Testis (tissue), 3 donors: ENCODE measurements around the gene C11orf24. TPM values are rescaled to one million over a fixed set of nuclear protein-coding genes. Genes with fewer than 3 reads are reported as not detected.
"Not testable (repeated sequence)": the region's sequence is repeated elsewhere in the genome, so short reads cannot be mapped to it uniquely, and the experiment has no call there.

Source experiments
- DNase-seq: peaks from one replicate; pipeline ENCODE4 v3.0.0-alpha.2; 2019
- H3K27ac ChIP-seq, 2 donors: fragments of 200-600 bp; sonication (generic); one replicate each; pipeline ENCODE4 v1.5.1; 2019
- H3K27me3 ChIP-seq: fragments of 200-600 bp; sonication (generic); one replicate; pipeline ENCODE4 v1.5.1; 2019
- H3K36me3 ChIP-seq: fragments of 200-600 bp; sonication (generic); one replicate; pipeline ENCODE4 v1.5.1; 2017; ENCODE audit warnings: low read depth; ENCODE audit errors: missing control alignments
- H3K4me1 ChIP-seq: fragments of 200-600 bp; sonication (generic); one replicate; pipeline ENCODE4 v1.5.1; 2019
- H3K4me3 ChIP-seq, 2 donors: fragments of 200-600 bp; sonication (generic); one replicate each; pipeline ENCODE4 v1.5.1; 2017 to 2019
- H3K9me3 ChIP-seq: fragments of 200-600 bp; sonication (generic); one replicate; pipeline ENCODE4 v1.5.1; 2017
- POLR2A ChIP-seq: fragments of 450-650 bp; IDR thresholded peaks from one replicate; pipeline ENCODE4 v1.6.1; 2017; ENCODE audit warnings: antibody characterized with exemption, mild to moderate bottlenecking, moderate library complexity
- WGBS, 2 donors: methylation state at CpG; one replicate each; pipeline ENCODE4 v1.1.5; 2018; 5-methylcytosine and 5-hydroxymethylcytosine counted together
- intact Hi-C: fragments of 100-400 bp; cut with DNase I; formaldehyde crosslinking; loops from one replicate; pipeline ENCODE4 v1.15.1; 2023; ENCODE audit warnings: low total_unique reads
- polyA plus RNA-seq: library from polyadenylated mRNA; stranded (reverse); fragments of 350-450 nt; fragmentation: Illumina TruSeq; extraction: RNeasy Lipid Tissue Mini Kit (QIAGEN cat#74804); gene quantifications from one replicate; pipeline ENCODE4 v1.2.3, GENCODE V29; 2014; ENCODE audit warnings: low read depth, low replicate concordance; ENCODE audit not compliant: insufficient read depth
- total RNA-seq, 2 donors: library from RNA; depleted of rRNA; stranded (reverse); fragments of >200 nt; gene quantifications; one replicate each; pipeline ENCODE4 v1.2.3, GENCODE V29; 2016
- TF ChIP-seq, protein P1 (sequence below), 3 experiments: fragments of 450-650 bp in 2 of 3; fragments of 200-600 bp in 1 of 3; sonication (generic) in 1 of 3; IDR thresholded peaks; one replicate each; pipeline ENCODE4 v1.5.1; 2016 to 2019; ENCODE audit warnings: antibody characterized with exemption in 3 of 3, mild to moderate bottlenecking in 2 of 3, moderate library complexity in 1 of 3

C11orf24 gene
- total and polyA plus RNA-seq, 3 donors from 2014 or later: 29.6 to 87.7 (median 65.7) TPM

DNA sequence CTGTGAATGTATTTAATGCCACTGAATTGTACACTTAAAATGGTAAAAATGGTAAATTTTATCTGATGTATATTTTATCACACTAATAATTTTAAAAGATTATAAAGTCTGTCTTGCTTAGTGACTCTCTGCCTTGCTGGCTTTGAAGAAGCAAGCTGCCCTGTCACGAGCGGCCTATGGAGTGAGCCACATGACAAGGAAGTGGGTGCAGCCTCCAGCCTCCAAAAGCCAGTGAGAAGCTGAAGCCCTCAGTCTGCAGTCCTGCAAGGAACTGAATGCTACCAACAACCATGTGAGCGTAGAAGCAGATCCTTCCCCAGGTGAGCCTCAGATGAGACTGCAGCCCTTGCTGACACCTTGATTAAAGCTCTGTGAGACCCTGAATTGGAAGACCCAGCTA is 20.0 kb downstream of the C11orf24 start:
- Histone ChIP-seq H3K36me3 (no peaks in the 10 kb centered on the region), H3K9me3 (no peaks in the 10 kb centered on the region), H3K4me1 (peaks cover 12% of the 10 kb centered on the region), H3K4me3 (no peak overlapping the region), H3K27ac (no peak overlapping the region), H3K27me3 (no peaks in the 10 kb centered on the region)
- no peak for DNase-seq
- intact Hi-C loops: no loop called here
- TF ChIP-seq, protein P1, sequence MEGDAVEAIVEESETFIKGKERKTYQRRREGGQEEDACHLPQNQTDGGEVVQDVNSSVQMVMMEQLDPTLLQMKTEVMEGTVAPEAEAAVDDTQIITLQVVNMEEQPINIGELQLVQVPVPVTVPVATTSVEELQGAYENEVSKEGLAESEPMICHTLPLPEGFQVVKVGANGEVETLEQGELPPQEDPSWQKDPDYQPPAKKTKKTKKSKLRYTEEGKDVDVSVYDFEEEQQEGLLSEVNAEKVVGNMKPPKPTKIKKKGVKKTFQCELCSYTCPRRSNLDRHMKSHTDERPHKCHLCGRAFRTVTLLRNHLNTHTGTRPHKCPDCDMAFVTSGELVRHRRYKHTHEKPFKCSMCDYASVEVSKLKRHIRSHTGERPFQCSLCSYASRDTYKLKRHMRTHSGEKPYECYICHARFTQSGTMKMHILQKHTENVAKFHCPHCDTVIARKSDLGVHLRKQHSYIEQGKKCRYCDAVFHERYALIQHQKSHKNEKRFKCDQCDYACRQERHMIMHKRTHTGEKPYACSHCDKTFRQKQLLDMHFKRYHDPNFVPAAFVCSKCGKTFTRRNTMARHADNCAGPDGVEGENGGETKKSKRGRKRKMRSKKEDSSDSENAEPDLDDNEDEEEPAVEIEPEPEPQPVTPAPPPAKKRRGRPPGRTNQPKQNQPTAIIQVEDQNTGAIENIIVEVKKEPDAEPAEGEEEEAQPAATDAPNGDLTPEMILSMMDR (IDR thresholded peaks at IDR 0.05): no peak
- no peak for TF ChIP-seq POLR2A
- 89 to 95% methylated on average over 3 of the region's 3 CpGs for WGBS, 2 donors

DNA sequence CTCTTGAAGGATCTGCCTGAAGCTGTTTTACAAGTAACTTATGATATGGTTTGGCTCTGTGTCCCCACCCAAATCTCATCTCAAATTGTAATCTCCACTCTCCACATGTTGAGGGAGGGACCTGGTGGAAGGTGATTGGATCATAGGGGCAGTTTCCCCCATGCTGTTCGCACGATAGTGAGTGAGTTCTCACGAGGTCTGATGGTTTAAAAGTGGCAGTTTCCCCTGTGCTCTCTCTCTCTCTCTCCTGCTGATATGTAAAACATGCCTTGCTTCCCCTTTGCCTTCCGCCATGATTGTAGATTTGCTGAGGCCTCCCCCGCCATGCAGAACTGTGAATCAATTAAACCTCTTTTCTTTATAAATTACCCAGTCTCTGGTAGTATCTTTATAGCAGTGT is 26.9 kb downstream of the C11orf24 start:
- 82 to 86% methylated on average over 5 of the region's 5 CpGs for WGBS, 2 donors
- intact Hi-C loops, H3K4me3 ChIP-seq, H3K4me1 ChIP-seq, H3K9me3 ChIP-seq, DNase-seq, H3K27me3 ChIP-seq, H3K36me3 ChIP-seq, H3K27ac ChIP-seq: not testable (repeated sequence)

DNA sequence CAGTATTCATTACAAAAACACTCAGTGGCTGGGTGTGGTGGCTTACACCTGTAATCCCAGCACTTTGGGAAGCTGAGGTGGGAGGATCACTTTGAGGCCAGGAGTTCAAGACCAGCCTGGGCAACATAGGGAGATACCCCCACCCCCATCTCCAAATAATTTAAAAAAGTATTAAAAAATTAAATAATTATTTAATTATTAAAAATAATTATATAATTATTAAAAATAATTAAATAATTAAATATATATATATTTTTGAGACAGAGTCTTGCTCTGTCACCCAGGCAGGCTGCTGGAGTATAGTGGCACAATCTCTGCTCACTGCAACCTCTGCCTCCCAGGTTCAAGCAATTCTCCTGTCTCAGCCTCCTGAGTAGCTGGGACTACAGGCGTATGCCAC is 27.9 kb downstream of the C11orf24 start:
- H3K27ac ChIP-seq, H3K4me3 ChIP-seq, H3K36me3 ChIP-seq, intact Hi-C loops, H3K9me3 ChIP-seq, H3K4me1 ChIP-seq, DNase-seq, H3K27me3 ChIP-seq: not testable (repeated sequence)
- WGBS, 2 donors: 100% methylated on average over 1 of the region's 1 CpG

DNA sequence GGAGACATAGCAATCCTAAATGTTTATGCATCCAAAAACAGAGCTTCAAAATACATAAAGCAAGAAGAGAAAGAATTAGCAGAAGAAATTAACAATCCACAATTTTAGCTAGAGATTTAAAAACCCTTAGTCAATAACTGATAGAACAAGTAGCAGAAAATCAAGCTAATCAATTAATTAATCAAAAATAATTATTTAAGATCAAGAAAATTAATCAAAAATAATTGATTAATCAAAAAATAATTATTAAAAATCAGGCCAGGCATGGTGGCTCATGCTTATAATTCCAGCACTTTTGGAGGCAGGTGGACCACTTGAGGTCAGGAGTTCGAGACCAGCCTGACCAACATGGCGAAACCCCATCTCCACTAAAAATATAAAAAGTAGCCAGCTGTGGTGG is 29.2 kb downstream of the C11orf24 start:
- no peak overlapping the region for H3K27ac ChIP-seq
- no peak for TF ChIP-seq POLR2A
- TF ChIP-seq, protein P1 (IDR thresholded peaks at IDR 0.05): no peak
- H3K27me3 ChIP-seq: no peaks in the 10 kb centered on the region
- 96 to 100% methylated on average over 2 of the region's 2 CpGs for WGBS, 2 donors
- intact Hi-C loops: no loop called here
- H3K9me3 ChIP-seq: no peaks in the 10 kb centered on the region
- H3K4me1 ChIP-seq: no peaks in the 10 kb centered on the region
- no peak for DNase-seq
- H3K4me3 ChIP-seq: no peak overlapping the region
- H3K36me3 ChIP-seq: no peaks in the 10 kb centered on the region

GRCh38 chr11:68231621-68232020 is 40.2 kb downstream of the C11orf24 start:
- DNase-seq: no peak
- Histone ChIP-seq H3K27ac (no peak overlapping the region), H3K4me3 (no peak overlapping the region), H3K9me3 (no peaks in the 10 kb centered on the region), H3K27me3 (no peaks in the 10 kb centered on the region), H3K4me1 (no peaks in the 10 kb centered on the region), H3K36me3 (no peaks in the 10 kb centered on the region)
- TF ChIP-seq, protein P1 (IDR thresholded peaks at IDR 0.05): no peak
- TF ChIP-seq POLR2A: no peak
- WGBS, 2 donors: 91 to 93% methylated on average over 7 of the region's 7 CpGs
- intact Hi-C loops: no loop called here

GRCh38 chr11:68229601-68230000 is 42.2 kb downstream of the C11orf24 start:
- Histone ChIP-seq H3K4me3 (no peak overlapping the region), H3K27me3 (no peaks in the 10 kb centered on the region), H3K9me3 (no peaks in the 10 kb centered on the region), H3K36me3 (no peaks in the 10 kb centered on the region), H3K4me1 (no peaks in the 10 kb centered on the region), H3K27ac (no peak overlapping the region)
- intact Hi-C loops: no loop called here
- no peak for DNase-seq
- 86 to 93% methylated on average over 1 of the region's 1 CpG for WGBS, 2 donors
- TF ChIP-seq, protein P1 (IDR thresholded peaks at IDR 0.05): no peak
- no peak for TF ChIP-seq POLR2A
